Bronchial epithelial cell (primary cell): ENCODE results near the gene LCE4A. TPM values are rescaled to one million over a fixed set of nuclear protein-coding genes. Genes with fewer than 3 reads are reported as not detected.
A peak's percentile ranks its signal among the peaks of the same experiment; 100 is the strongest.

Experiments used
- DNase-seq: peaks from one replicate; pipeline ENCODE4 v3.0.0-alpha.2; 2010; ENCODE audit warnings: low read depth
- FAIRE-seq: peaks from 2 replicates; lab custom pipeline; 2011; peaks lifted over from hg19 to GRCh38; lab: Jason Lieb, UNC
- H3K27me3 ChIP-seq: 2 replicates; pipeline ENCODE4 v1.5.1; 2011; ENCODE audit warnings: low read length; ENCODE audit not compliant: control insufficient read depth, insufficient read depth
- H3K36me3 ChIP-seq: 2 replicates; pipeline ENCODE4 v1.5.1; 2011; ENCODE audit warnings: low read length; ENCODE audit not compliant: control insufficient read depth, insufficient read depth
- H3K4me3 ChIP-seq: 2 replicates; pipeline ENCODE4 v1.5.1; 2011; ENCODE audit warnings: mild to moderate bottlenecking, low read depth, low read length, control low read depth
- CTCF ChIP-seq: IDR thresholded peaks from 2 replicates; pipeline ENCODE4 v1.5.1; 2011; ENCODE audit warnings: mild to moderate bottlenecking, moderate library complexity, low read length, control low read depth, inconsistent platforms; ENCODE audit not compliant: insufficient read depth, severe bottlenecking
- total RNA-seq: library from RNA; depleted of rRNA; stranded (reverse); fragments of >200 nt; gene quantifications from 2 replicates; pipeline ENCODE4 v1.2.1, GENCODE V29; 2014

The LCE4A gene
- total RNA-seq, 1 donor from 2014 or later, result not detected

GRCh38 chr1:152718238-152718637, 10.3 kb downstream of the LCE4A start:
- Histone ChIP-seq H3K27me3 (no peaks in the 10 kb centered on the region), H3K36me3 (no peaks in the 10 kb centered on the region), H3K4me3 (no peak overlapping the region)
- peak; percentile 97 for DNase-seq
- FAIRE-seq, result peak; percentile 92
- TF ChIP-seq CTCF, result no peak

GRCh38 chr1:152725261-152725660, 17.3 kb downstream of the LCE4A start:
- peak; percentile 36 for DNase-seq
- TF ChIP-seq CTCF, result no peak
- no peak for FAIRE-seq
- Histone ChIP-seq H3K4me3 (no peak overlapping the region), H3K27me3 (no peaks in the 10 kb centered on the region), H3K36me3 (no peaks in the 10 kb centered on the region)

GRCh38 chr1:152728986-152729385, 21.0 kb downstream of the LCE4A start:
- no peak for TF ChIP-seq CTCF
- Histone ChIP-seq H3K36me3 (no peaks in the 10 kb centered on the region), H3K4me3 (no peak overlapping the region), H3K27me3 (no peaks in the 10 kb centered on the region)
- DNase-seq, result no peak
- no peak for FAIRE-seq

- Histone ChIP-seq H3K36me3 (no peaks in the 10 kb centered on the region), H3K4me3 (no peak overlapping the region), H3K27me3 (no peaks in the 10 kb centered on the region)
- no peak for FAIRE-seq
- DNase-seq, result no peak
- TF ChIP-seq CTCF, result peak; percentile 59
These were observed 27.7 kb downstream of the LCE4A start for GRCh38 chr1:152735648-152736047.

- H3K36me3 ChIP-seq, result no peaks in the 10 kb centered on the region
- FAIRE-seq, result no peak
- H3K4me3 ChIP-seq, result no peak overlapping the region
- H3K27me3 ChIP-seq, result no peaks in the 10 kb centered on the region
- TF ChIP-seq CTCF, result no peak
- DNase-seq, result no peak
These were observed 30.0 kb downstream of the LCE4A start for GRCh38 chr1:152737997-152738396.

GRCh38 chr1:152739841-152740240, 31.9 kb downstream of the LCE4A start:
- no peak overlapping the region for H3K4me3 ChIP-seq
- no peak for TF ChIP-seq CTCF
- no peak for FAIRE-seq

More at GRCh38 chr1:152739841-152740240, 31.9 kb downstream of the LCE4A start:
- no peaks in the 10 kb centered on the region for H3K27me3 ChIP-seq
- DNase-seq, result peak; percentile 93
- no peaks in the 10 kb centered on the region for H3K36me3 ChIP-seq
